NOMO-1 (cell line): Measurements from ENCODE around the gene PRKD1.
"Not testable (repeated sequence)": the region's sequence is repeated elsewhere in the genome, so short reads cannot be mapped to it uniquely, and the experiment has no call there.

Source experiments
- DNase-seq, 2 experiments: peaks; one replicate each; lab custom pipeline; 2025; ENCODE audit not compliant: unreplicated experiment in 2 of 2; lab: John Stamatoyannopoulos, UW

PRKD1 gene

DNA sequence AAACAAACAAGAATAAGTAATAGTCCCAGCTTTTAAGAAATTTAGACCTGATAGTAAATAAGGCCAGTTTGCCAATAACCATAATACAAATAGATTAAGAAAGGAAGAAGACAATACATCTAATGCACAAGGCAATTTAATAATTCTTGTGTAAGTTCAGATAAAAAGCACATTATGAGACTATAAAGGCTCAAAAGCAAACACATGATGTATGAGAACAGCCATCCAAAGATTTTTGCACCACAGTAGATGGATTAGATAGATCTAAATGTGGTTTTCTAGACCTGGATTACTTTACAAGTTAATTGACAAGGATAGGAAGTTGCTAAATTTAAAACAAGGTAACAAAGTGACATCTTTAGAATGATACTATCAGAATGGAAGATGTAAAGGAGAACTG is 125.4 kb downstream of the PRKD1 start:
- DNase-seq: no peak

DNA sequence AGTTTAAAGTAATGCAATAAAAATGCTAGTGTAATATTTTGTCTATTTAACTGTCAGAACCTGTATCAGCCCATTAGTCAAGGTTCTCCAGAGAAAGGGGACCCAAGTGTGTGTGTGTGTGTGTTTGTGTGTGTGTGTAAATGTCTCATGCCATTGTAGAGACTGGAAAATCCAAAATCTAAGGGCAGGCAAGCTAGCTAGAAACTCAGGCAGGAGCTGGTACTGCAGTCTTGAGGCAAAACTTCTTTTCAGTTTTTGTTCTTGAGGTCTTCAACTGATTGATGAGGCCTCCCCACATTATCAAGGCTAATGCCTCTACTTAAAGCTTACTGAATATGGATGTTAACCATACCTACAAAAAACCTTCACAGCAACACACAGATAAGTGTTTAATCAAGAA is 126.7 kb downstream of the PRKD1 start:
- DNase-seq: no peak

DNA sequence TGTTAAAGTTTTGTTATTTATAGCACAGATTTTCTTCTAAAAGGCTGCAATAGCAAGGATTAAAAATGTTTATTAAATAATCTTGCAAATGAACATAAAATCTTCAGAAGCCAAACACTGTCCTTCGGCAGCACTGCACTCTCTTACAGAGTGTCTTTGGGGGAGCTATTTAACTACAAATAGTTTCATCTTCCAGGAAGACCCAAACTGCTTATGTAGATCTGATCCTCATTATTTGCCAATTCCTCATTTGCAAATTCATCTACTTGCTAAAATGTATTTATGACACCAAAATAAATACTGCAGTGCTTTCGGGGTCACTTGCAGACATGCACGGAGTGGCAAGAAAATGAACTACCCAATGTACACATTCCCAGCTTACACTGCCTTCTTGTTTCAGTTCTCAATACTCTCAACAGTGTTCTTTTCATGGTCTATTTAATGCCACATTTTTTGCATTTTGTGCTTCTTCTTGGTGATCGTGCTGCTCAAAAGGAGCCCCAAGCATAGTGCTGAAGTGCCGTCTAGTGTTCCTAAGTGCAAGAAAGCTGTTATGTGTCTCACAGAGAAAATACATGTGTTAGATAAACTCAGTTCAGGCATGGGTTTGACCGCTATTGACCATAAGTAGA is 128.1 kb downstream of the PRKD1 start:
- DNase-seq: no peak

DNA sequence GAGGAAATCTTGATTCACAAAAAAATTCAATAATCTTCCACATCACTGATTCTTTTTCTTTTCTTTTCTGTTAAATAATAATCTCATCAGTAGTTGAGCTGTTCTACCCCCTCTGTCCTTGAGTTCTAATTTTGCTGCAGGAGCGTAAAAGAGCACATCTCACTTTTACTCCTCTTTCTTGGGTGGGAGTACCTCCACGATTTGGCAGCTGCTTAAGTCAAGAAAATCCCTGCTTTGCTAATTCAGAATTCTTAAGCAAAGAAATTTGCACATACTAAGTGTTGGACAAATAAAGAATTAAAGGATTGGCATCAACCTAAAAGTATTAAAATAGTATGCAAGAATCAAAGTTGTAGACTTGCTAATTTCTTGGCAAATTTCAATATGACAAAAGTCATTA is 128.8 kb downstream of the PRKD1 start:
- no peak for DNase-seq

DNA sequence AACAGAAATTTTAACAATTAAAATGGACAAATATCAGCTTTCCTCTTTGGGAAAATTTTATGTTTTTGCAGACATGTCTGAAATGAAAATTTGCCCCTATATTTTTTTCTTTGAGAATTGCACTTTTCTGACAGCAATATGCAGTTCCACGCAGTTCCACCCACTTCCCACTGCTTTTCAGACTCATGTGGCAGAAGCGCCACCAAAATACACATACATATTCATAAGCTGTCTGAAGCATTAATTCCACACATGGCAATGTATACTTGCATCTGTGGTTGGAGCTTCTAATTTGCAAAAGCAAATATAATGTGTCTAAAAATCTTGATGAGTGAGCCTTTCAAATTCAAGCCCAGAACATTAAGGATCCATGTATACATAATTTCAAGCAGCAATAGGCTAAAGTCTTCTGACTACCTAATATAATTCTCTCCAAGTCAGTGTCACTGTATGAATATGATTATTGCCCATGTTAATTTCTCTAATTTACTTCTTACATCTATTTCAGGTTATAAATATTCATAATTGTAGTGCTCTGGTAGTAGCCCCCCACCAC is 129.5 kb downstream of the PRKD1 start:
- DNase-seq: no peak

DNA sequence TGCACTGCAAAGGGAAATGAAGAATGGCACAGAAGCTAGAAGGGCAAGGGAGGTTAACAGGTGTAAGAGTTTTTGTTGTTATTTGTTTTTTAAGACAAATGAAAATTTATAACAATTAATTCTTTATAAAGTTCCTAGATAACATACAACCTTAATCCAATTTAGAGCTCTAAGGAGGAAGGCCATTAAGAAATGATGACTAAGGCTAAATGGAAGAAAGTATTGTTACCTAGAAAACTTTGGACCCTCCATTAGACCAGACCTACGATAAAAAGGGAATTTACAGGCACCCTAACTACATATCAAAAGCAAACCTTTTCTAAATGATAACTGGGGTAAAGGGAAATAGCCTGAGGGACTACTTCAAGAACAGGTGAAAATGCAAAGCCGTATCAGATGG is 130.8 kb downstream of the PRKD1 start:
- no peak for DNase-seq

DNA sequence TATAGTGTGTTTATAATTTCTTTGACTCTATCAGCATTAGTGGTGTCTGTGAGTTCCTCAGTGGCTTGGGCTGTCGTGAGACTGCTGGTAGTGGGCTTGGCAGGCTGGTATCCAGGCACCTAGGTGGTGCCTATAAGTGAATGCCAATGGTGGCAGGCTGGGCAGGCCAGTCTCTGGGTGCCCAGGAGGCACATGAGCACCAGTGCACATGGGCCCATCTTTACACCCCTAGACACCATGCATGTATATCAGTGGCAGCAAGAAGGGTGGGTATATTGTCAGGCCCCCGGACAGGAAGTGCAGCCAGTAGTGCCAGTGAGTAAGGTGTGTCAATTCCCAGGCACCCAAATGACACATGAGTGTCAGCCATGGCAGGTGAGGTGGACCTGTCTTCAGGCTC is 138.2 kb downstream of the PRKD1 start:
- no peak for DNase-seq

DNA sequence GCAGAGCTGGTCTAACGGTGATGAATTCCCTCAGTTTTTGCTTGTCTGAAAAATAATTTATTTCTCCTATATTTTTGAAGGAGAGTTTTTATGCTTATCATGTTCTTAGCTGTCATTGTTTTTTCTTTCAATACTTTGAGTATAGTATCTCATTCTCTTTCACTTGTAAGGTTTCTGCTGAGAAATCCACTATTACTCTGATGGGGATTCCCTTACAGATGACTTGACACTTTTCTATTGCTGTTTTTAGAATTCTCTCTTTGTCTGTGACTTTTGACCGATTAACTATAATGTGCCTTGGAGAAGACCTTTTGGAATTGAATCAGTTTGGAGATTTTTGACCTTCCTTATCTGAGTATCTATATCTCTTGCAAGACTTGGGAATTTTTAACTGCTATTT is 139.6 kb downstream of the PRKD1 start:
- DNase-seq: no peak

DNA sequence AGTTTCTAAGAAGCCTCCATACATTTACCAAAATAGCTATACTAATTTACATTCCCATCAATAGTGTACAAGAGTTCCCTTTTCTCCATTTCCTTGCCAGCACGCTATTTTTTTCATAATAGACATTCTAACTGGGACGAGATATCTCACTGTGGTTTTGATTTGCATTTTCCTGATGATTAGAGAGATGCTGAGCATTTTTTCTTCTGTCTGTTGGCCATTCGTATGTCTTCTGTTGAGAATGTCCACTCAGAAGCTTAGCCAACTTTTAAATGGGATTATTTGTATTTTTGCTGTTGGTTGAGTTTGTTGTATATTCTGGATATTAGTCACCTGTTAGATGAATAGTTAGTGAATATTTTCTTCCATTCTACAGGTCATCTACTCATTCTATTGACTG is 144.1 kb downstream of the PRKD1 start:
- DNase-seq: no peak

DNA sequence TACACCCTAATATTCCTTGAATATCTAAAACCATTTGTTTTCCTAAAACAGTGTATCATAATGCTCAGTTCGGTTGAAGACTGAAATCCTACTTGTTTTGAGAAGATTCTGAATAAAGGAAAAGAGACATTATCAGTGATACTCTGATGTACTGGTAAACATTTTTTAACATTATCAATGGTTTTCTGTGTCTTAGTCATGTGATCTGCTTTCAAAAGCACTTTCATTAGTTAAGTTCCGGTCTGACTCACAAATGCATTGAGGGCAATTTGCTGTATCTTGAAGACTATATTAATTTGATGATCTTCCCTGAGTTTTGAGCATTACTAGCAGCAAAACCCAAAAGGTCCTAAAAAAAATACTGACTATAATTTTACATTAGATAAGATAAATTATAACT is 145.6 kb downstream of the PRKD1 start:
- DNase-seq: no peak

DNA sequence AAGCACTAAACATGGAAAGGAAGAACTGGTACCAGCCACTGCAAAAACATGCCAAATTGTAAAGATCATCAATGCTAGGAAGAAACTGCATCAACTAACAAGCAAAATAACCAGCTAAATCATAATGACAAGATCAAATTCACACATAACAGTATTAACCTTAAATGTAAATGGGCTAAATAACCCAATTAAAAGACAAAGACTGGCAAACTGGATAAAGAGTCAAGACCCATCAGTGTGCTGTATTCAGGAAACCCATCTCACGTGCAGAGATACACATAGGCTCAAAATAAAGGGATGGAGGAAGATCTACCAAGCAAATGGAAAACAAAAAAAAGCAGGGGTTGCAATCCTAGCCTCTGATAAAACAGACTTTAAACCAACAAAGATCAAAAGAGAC is 150.5 kb downstream of the PRKD1 start:
- not testable (repeated sequence) for DNase-seq

DNA sequence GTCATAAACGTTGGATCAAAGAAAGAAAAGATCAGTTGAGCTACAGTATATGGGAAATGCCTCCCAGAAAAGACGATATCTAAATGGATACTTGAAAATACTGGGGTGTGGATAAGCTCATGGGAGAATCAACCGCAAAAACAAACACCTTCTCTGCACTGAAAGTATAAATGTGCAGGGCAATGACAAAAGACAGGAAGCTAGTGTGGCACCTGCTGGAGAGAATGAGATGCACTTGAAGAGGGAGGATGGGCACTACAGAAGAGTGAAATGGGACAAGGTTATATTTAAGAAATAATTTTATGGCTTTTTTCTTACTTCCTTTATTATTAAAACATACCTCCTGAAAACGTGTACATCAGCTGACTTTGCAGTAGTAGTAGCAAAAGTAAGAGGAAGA is 153.7 kb downstream of the PRKD1 start:
- no peak for DNase-seq

DNA sequence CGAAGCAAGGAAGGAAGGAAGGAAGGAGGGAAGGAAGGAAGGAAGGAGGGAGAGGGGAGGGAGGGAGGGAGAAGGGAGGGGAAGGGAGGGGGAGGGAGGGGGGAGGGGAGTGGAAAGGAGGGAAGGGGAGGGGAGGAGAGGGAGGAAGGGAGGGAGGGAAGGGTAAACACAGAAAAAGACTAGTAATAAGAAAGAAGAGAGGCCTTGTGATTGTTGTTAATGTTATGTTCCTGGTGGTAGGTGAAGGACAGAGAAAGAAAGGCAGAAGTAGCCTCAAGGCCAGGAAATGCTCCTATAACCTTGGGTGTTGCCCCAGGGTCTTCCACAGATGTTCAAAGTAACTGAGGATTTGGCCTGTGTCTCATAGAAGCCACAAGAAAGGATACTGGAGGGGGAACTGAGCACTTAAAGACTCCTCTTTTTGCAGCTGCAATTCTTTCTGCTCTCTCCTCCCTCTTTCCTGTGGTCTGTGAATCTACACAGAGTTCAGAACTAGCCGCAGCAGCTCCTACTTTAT is 164.2 kb downstream of the PRKD1 start:
- no peak for DNase-seq

DNA sequence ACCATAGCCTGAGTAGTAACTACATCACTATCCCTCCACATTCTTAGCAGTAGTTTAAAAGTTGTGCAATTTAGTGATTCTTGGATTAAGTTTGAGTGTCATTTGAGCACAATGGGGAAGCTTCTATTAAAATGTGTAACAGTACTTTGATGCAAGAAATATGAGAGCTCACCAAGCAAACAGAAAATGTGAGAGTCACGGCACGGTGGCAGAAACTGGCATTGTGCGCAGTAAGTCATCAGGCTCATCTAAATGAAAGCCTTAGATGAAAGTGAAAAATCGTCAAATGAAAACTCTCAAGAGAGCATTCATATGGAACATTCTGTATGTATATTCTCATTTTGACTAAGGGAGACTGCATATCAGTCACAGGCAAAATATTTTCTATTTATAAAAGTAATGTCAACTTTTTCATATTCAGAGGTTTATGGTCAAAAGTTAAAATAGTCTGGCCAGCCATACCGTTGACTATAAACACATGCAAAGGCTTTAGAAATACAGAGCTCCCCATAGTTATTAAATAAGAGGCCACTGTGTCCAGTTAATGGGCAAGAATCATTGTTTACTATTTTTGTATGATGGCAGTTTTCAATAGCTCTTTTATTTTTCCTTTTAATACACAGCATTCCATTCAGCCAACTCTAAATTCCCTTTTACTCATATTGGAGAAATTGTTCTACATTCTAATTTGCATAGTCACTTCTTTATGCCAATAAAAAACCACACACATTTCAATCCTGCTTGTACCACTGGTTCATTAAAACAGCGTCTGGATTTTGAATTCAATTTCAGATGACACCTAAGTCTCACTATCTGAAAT is 167.9 kb downstream of the PRKD1 start:
- no peak for DNase-seq

DNA sequence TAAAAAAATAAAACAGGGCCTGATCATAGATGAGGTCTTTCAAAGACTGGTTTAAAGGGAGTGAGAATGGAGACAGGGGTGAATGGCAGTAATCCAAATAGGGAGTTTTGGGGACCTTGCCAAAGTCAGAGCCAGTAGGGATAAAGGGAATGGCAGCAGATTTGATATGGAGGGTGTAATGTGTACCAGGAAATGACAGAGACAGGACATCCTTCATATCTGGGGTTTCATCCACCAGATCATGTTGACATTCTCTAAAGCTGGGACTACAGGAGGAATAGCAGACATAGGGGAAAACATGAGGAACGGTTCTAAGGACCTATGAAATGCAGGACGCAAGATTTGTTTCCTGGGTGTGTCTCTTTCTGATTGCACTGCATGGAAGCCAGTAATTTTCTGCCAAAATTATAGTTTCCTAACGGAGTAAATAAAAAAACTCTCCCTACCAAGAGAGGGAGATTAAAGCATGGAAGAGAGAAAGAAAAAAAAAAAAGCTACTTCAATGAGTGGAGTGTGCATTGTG is 169.9 kb downstream of the PRKD1 start:
- no peak for DNase-seq

DNA sequence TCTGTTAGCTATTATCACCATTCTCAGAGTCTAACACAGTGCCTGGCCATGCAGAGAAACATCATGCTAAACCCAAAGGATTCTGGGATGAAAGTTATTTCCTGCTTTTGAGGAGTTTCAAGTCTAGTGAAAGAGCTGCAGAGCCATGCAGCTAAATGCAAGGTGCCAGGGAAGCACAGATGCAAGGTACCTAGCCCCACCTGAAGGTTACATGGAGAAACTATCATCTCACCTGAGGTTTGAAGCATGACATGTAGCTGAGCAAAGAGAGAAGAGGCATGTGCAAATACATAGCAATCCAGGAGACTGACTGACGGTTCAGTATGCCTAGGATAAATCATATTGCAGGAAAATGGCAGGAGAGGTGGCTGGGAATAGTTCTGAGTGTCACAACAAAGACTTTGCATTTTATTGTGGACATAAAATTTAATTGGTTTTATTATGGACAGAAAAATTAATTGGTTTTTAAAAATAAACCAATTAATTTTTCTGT is 170.4 kb downstream of the PRKD1 start:
- no peak for DNase-seq

DNA sequence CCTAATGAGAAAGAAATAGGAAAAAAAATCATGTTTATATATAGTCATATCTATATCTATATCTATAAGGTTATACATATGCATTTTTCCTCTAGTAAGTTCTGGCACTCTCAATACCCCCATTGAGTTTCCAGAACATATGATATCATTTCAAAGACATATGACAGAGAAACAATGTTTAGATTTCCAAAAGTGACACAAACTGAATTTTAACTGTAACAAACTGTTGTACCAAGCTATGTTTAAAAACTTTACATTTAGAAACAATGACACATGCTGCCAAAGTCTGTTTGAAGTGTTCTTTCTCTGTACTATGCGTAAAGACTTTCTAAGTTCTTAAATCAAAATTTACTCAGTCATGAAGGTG is 171.6 kb downstream of the PRKD1 start:
- DNase-seq: no peak

DNA sequence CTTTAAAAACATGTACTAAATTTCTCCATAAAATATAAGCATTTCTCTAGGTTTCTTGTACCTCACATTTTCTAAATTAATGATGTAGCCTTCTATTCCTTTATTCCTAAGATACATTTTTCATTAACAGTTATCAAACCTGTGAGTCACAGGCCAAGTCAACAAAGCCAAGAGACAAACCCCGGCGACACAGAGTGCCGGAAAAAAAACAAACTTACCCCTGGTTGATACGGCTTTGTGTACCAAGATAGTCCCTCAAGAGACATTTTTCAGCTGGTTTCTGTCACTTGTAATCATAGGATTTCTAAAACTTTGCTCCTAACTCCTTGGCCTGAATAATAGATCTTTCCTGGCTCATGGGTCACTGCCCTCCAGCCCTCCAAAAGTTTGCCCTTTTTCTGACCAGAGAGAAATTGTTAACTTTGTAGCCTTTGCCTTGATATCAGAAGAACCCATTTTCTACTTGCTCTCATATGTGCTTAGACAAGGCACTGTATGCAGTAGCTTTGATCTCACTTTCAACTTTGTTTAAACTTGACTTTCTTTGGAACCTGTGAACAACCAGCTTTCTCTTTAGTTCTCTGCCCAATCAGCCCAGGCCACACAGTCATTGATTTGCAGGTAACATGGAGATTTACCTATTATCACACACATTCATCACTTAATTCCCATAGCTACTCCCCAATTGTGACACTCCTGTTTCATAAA is 172.2 kb downstream of the PRKD1 start:
- DNase-seq: no peak

DNA sequence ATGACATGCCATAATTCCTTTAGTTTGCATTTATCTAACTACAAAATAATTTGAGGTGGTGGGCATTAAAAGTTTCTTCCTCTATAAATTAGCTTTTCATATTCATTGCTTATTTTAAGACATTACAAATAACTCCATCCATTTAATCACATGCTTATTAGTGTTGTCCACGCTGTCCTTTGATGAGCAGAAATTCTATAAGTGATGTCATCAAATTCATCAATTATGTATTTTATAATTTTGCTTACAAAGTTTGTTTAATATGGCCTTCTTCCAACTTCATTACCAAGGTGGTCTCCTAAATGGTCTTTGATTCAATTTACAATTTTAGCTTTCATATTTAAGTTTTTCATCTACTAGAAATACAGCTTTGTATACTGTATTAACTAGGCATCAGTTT is 173.5 kb downstream of the PRKD1 start:
- DNase-seq: no peak

DNA sequence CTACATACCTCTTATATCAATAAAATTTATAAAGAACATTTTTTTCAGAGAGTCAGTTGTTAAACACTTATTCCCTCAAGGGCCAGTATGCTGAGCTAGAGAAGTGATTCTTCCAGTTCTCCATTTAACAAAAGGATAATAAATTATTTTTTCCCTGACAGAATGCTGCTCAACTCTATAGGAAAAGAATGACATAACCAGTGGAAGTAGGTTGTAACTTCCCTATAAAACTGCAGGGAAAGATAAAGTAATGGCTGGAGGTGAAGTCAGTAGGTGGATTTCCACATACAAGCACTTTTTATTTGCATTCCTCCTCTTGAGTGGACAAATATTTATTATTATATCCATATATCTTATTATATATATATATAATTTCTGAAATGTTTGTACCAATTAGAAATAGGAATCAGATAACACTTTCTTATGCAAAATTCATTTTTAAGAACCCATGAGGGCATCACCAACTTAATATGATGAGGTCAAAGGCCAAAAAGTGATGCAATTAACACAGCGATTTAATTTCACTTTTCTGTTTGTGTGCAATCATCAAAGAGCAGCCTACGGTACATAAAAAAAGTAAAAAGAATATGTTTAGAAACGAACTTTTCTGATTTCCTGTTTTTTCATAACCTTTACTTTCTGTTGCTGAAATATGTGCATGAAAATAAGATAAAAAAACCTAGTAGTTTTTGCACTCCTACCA is 175.3 kb downstream of the PRKD1 start:
- DNase-seq: no peak
